Nephron (organoid): Measurements from ENCODE around the gene SIM2.

Experiments
- H3K27ac Mint-ChIP-seq, 3 experiments: 2 replicates each; pipeline ENCODE4 v1.8.0; 2020; ENCODE audit warnings: mixed read lengths in 3 of 3, mild to moderate bottlenecking in 2 of 3, moderate library complexity in 1 of 3
- H3K27me3 Mint-ChIP-seq: 2 replicates; pipeline ENCODE4 v1.8.0; 2021; ENCODE audit warnings: low read depth, mild to moderate bottlenecking, moderate library complexity, mixed read lengths
- H3K36me3 Mint-ChIP-seq: 2 replicates; pipeline ENCODE4 v1.8.0; 2020; ENCODE audit warnings: low read depth, mixed read lengths
- H3K4me1 Mint-ChIP-seq: 2 replicates; pipeline ENCODE4 v1.8.0; 2020; ENCODE audit warnings: mixed read lengths
- H3K4me3 Mint-ChIP-seq, 3 experiments: 2 replicates each; pipeline ENCODE4 v1.8.0; 2020; ENCODE audit warnings: mild to moderate bottlenecking in 3 of 3, mixed read lengths in 3 of 3, moderate library complexity in 2 of 3
- H3K9me3 Mint-ChIP-seq: 2 replicates; pipeline ENCODE4 v1.8.0; 2020; ENCODE audit warnings: mixed read lengths
- CTCF ChIP-seq, 3 experiments: fragments of 200-600 bp; sonication (generic); IDR thresholded peaks; one replicate each; pipeline ENCODE4 v1.5.0; 2021; ENCODE audit warnings: antibody characterized with exemption in 3 of 3; ENCODE audit not compliant: unreplicated experiment in 3 of 3

The SIM2 gene

GRCh38 chr21:36721817-36722216 lies 22.9 kb downstream of the SIM2 start:
- Mint-ChIP-seq H3K27me3 (peaks cover 65% of the 10 kb centered on the region), H3K36me3 (peaks cover 4% of the 10 kb centered on the region), H3K4me1 (peaks cover 10% of the 10 kb centered on the region), H3K4me3 (no peak overlapping the region), H3K9me3 (no peaks in the 10 kb centered on the region), H3K27ac (no peak overlapping the region)
- no peak for TF ChIP-seq CTCF (IDR thresholded peaks at IDR 0.05; ENCODE audit: unreplicated experiment in 3 of 3)

GRCh38 chr21:36722370-36723368 lies 23.8 kb downstream of the SIM2 start:
- Mint-ChIP-seq H3K36me3 (peaks cover 7% of the 10 kb centered on the region), H3K27me3 (peaks cover 62% of the 10 kb centered on the region), H3K9me3 (no peaks in the 10 kb centered on the region), H3K4me3 (no peak overlapping the region), H3K4me1 (peaks cover 11% of the 10 kb centered on the region), H3K27ac (no peak overlapping the region)
- TF ChIP-seq CTCF (IDR thresholded peaks at IDR 0.05; ENCODE audit: unreplicated experiment in 3 of 3): no peak

GRCh38 chr21:36723371-36723881 lies 24.5 kb downstream of the SIM2 start:
- H3K36me3 Mint-ChIP-seq: peaks cover 7% of the 10 kb centered on the region
- peaks cover 19% of the 10 kb centered on the region for H3K4me1 Mint-ChIP-seq
- H3K27ac Mint-ChIP-seq: no peak overlapping the region
- no peak overlapping the region for H3K4me3 Mint-ChIP-seq
- peaks cover 62% of the 10 kb centered on the region for H3K27me3 Mint-ChIP-seq
- no peak for TF ChIP-seq CTCF (IDR thresholded peaks at IDR 0.05; ENCODE audit: unreplicated experiment in 3 of 3)
- H3K9me3 Mint-ChIP-seq: no peaks in the 10 kb centered on the region

- no peak for TF ChIP-seq CTCF (IDR thresholded peaks at IDR 0.05; ENCODE audit: unreplicated experiment in 3 of 3)
- Mint-ChIP-seq H3K4me3 (no peak overlapping the region), H3K36me3 (peaks cover 7% of the 10 kb centered on the region), H3K27ac (no peak overlapping the region), H3K4me1 (peaks cover 31% of the 10 kb centered on the region), H3K9me3 (no peaks in the 10 kb centered on the region), H3K27me3 (peaks cover 62% of the 10 kb centered on the region)
These were observed 25.7 kb downstream of the SIM2 start for GRCh38 chr21:36724660-36725059.

GRCh38 chr21:36725793-36726386 lies 27.0 kb downstream of the SIM2 start:
- Mint-ChIP-seq H3K27ac (no peak overlapping the region), H3K9me3 (no peaks in the 10 kb centered on the region), H3K4me3 (no peak overlapping the region), H3K27me3 (peaks cover 62% of the 10 kb centered on the region), H3K4me1 (peaks cover 38% of the 10 kb centered on the region), H3K36me3 (peaks cover 7% of the 10 kb centered on the region)
- TF ChIP-seq CTCF (IDR thresholded peaks at IDR 0.05; ENCODE audit: unreplicated experiment in 3 of 3): no peak
